Measurements from ENCODE around the gene NET1. TPM values are rescaled to one million over a fixed set of nuclear protein-coding genes. Genes with fewer than 3 reads are reported as not detected.
"Not testable (repeated sequence)": the region's sequence is repeated elsewhere in the genome, so short reads cannot be mapped to it uniquely, and the experiment has no call there.

The NET1 gene
- total RNA-seq, 4 donors from 2014 or later, result 80.7 to 201 (median 139) TPM

DNA sequence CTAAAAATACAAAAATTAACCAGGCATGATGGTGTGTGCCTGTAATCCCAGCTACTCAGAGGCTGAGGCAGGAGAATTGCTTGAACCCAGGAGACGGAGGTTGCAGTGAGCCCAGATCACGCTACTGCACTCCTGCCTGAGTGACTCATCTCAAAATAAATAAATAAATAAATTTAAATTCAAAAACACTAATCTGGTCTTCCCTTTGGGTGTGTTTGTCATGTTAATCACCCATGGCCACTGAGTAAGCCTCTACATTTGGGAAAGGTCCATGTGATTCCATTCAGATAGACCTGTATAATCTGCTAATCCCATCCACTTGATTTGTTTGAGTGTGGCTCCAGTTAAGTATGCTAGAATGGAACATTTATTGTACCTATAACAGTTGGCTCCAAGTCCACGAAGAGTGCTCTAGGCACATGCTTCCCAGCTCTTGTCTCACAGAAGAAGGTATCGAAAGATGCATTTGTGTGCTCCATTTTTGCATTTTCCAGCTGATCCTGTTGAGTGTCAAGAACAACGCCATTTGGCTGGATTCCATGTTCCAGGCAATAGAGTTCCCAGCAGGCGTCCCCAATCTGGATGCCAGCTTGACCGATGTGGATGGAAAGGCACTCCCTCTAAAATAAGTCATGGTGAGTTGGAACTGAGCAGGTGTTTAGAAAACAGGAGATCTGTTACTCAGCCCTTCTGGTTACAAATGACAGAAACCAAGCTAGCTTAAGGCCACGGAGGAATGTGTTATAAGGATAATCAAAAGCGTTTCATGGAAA lies 11.7 kb upstream of the NET1 start:
- DNase-seq (ENCODE audit: low spot score), result no peak
- no peak for ATAC-seq (ENCODE audit: low FRiP score)
- TF ChIP-seq, protein P1, sequence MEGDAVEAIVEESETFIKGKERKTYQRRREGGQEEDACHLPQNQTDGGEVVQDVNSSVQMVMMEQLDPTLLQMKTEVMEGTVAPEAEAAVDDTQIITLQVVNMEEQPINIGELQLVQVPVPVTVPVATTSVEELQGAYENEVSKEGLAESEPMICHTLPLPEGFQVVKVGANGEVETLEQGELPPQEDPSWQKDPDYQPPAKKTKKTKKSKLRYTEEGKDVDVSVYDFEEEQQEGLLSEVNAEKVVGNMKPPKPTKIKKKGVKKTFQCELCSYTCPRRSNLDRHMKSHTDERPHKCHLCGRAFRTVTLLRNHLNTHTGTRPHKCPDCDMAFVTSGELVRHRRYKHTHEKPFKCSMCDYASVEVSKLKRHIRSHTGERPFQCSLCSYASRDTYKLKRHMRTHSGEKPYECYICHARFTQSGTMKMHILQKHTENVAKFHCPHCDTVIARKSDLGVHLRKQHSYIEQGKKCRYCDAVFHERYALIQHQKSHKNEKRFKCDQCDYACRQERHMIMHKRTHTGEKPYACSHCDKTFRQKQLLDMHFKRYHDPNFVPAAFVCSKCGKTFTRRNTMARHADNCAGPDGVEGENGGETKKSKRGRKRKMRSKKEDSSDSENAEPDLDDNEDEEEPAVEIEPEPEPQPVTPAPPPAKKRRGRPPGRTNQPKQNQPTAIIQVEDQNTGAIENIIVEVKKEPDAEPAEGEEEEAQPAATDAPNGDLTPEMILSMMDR (IDR thresholded peaks at IDR 0.05), result no peak

DNA sequence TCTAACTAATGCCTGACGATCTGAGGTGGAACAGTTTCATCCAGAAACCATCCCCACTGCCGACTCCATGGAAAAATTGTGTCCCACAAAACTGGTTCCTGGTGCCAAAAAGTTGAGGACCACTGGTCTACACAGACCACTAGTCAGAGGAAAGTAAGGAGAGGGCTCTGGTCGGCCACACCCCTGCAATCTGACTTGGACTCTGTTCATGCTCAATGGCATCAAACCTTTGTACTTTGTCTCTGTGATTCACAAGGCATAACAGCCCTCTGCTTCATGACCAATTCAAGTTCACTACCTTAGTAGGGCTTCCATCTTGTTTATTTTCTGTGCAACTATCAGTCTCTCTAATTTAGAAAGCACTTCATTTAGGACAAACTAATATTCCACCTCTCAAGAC lies 9.6 kb upstream of the NET1 start:
- no peak for DNase-seq (ENCODE audit: low spot score)
- ATAC-seq (ENCODE audit: low FRiP score), result no peak
- TF ChIP-seq, protein P1 (IDR thresholded peaks at IDR 0.05), result no peak

DNA sequence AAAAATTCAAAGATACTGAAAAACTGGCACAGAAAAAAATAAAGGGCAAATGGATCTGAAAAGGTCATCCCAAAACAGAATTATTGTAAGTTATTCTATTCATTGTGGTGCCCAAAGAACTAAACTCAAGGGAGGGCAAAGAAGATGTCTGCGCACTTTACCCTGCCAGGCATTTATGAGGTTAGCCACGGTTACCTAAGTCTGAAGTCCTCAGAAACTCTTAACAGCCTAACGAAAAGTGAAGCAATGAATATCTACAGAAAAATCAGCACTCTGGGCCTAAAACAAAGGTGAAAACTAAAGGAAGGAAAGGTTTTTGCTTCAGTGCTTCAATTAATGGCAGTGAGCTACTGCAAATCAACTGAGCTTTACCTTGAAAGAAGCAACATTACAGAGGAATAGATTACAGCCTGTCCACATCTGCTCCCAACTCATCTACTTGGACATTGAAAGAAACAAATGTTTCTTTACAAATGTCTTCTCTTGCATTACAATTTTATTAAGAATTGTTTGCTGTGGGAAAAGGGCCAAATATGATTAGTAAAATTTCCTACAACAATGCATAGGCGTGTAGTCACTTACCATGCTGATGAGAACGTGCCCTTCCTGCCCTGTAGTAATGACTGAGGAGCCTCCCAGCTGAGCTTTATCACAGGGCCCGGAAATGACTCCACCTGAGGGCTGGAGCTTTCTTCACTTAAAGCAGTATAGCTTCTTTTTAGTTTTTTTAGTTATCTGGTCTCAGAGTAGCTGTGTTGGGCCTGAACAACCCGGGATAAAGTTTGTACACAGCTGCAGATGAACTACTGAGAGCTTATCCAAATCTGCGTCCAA lies 7.9 kb upstream of the NET1 start, which contains the start of gene TUBAL3:
Gene TUBAL3, minus strand, starts transcription at position 621 of the 834 bp plus-strand sequence. Its CDS starts 36 bp downstream, at position 585.
- no peak for ATAC-seq (ENCODE audit: low FRiP score)
- no peak for DNase-seq (ENCODE audit: low spot score)
- TF ChIP-seq, protein P1 (IDR thresholded peaks at IDR 0.05), result no peak

DNA sequence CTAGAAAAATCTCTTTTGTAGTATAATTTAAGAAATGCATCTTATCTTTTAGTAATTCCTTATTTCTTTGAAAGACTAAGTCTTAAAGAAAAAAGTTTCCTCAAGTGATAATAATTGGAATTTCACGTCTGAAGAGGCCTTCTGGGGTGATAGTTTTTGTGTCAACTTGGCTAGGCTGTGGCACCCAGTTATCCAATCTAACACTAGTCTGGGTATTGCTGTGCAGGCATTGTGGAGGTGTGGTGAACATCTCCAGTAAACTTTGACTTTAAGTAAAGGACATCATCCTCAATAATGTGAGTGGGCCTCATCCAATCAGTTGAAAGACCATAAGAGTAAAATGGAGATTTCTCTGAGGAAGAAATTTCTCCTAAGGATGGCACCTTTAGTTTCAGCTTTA lies 5.4 kb upstream of the NET1 start:
- TF ChIP-seq, protein P1 (IDR thresholded peaks at IDR 0.05), result no peak
- ATAC-seq (ENCODE audit: low FRiP score), result no peak
- DNase-seq (ENCODE audit: low spot score), result no peak

DNA sequence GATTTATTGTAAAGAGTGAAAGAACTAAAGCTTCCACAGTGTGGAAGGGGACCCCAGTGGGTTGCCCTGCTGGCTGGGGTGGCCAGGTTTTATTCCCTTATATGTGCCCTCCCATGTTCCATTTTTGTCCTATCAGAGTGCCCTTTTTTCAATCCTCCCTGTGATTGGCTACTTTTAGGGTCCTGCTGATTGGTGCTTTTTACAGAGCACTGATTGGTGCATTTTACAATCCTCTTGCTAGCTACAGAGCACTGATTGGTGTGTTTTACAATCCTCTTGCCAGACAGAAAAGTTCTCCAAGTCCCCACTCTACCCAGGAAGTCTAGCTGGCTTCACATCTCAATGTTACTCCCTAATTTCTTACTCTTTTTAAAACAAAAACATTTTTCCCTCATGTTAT lies 1.6 kb upstream of the NET1 start:
- not testable (repeated sequence) for DNase-seq (ENCODE audit: low spot score); ATAC-seq (ENCODE audit: low FRiP score)

DNA sequence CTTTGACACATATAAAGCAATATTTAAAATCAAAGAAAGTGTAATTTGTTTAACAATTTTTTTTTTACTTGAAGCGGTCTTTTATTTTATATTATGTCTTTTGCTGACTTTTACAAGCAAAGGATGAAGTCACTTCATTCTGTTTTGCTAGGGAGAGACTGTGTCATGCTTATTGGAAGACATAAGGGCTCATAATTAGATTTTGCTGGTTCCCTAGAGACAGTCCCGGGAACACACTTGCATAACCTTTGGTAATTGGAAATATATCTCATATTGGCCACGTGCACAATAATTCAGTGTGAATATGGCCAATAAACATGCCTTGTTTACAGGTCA lies 448 bp upstream of the NET1 start:
- DNase-seq (ENCODE audit: low spot score), result no peak
- peak; percentile 15 for ATAC-seq (ENCODE audit: low FRiP score)
- TF ChIP-seq, protein P1 (IDR thresholded peaks at IDR 0.05), result no peak

DNA sequence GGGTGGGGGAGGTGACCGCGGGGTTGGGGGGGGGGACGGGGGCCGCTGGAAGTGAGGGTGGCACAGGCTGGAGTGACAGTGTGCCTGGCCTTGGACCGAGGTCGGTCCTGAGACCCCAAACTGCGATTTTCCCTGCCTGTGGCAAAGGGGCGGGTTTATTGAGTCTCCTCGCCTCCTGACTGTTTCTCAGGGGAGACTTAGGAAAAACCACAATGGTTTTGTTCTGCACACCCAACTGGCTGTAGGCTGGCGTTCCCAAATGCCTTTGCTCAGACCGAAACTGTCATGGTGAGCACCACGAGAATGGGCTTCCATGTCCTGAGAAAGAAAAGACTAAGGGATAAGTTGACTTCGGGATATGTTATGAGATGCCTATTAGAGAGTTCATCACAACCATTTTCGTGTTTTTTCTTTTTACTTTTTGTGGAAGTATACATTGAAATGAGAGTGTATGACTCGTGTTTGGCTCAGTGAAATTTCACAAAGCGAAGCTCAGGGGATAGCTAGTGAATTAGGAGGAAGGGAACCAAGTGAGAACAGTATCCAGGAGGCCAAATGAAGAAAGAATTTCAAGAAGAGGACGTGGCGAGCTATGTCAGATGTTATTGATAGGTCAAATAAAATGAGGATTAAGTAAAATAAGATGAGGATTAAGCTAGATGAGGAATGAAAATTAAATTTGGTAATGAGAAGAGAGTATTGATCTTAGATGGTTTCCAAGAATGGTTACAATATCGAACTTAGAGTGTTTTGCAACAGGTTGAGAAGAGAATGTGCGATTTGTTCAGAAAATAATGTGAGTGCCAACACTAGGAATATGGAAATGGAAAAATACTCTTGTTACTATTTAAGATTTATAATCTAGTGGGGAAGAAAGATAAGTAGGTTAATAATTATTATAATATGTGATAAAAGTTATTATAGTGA lies 918 bp downstream of the NET1 start:
- DNase-seq (ENCODE audit: low spot score) (no peak), ATAC-seq (ENCODE audit: low FRiP score) (peak; percentile 23)
- TF ChIP-seq, protein P1 (IDR thresholded peaks at IDR 0.05), result no peak

Data from omental fat pad (tissue), 4 donors.